DMS 273 treated with DMSO at 0.1 percent for 48 hours (cell line): ENCODE results near the gene CIRBP.
A peak's percentile ranks its signal among the peaks of the same experiment; 100 is the strongest.

Source experiments
- DNase-seq: peaks from one replicate; lab custom pipeline; 2025; lab: John Stamatoyannopoulos, UW

CIRBP gene

DNA sequence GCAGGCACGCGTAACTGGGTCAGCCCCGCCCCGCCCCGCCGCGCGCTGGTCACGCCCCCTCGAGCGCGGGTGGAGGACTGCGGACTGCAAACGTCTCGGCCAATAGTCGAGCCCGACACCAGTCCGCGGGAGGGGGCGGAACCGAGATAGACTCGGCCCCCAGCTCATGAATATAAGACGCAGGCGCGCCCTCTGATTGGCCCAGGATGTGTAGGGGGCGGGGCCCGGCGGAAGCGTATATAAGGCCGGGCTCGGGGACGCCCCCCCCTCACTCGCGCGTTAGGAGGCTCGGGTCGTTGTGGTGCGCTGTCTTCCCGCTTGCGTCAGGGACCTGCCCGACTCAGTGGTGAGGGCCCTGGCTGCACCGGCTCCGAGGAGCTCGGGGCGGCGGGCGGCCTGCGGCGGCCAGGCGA is at the start of gene CIRBP:
Gene CIRBP, plus strand, starts transcription at position 268 of the 413 bp plus-strand sequence. CDS start 1,602 bp downstream, outside the sequence.
- DNase-seq: peak; percentile 92

- no peak for DNase-seq
Observed at GRCh38 chr19:1219786-1220476, 49.2 kb upstream of the CIRBP start.

DNA sequence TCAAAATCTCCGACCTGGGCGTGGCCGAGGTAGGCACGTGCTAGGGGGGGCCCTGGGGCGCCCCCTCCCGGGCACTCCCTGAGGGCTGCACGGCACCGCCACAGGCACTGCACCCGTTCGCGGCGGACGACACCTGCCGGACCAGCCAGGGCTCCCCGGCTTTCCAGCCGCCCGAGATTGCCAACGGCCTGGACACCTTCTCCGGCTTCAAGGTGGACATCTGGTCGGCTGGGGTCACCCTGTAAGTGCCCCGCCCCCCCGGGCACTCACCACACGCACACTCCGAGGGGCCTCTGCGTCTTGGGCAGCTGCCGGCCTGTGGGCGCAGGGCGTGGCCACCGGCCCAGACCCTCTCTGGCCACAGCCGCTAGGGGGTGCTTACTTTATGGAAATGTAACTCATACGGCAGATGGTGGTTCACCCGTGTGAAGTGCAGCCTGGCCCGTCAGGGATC is 48.6 kb upstream of the CIRBP start:
- peak; percentile 26 for DNase-seq

DNA sequence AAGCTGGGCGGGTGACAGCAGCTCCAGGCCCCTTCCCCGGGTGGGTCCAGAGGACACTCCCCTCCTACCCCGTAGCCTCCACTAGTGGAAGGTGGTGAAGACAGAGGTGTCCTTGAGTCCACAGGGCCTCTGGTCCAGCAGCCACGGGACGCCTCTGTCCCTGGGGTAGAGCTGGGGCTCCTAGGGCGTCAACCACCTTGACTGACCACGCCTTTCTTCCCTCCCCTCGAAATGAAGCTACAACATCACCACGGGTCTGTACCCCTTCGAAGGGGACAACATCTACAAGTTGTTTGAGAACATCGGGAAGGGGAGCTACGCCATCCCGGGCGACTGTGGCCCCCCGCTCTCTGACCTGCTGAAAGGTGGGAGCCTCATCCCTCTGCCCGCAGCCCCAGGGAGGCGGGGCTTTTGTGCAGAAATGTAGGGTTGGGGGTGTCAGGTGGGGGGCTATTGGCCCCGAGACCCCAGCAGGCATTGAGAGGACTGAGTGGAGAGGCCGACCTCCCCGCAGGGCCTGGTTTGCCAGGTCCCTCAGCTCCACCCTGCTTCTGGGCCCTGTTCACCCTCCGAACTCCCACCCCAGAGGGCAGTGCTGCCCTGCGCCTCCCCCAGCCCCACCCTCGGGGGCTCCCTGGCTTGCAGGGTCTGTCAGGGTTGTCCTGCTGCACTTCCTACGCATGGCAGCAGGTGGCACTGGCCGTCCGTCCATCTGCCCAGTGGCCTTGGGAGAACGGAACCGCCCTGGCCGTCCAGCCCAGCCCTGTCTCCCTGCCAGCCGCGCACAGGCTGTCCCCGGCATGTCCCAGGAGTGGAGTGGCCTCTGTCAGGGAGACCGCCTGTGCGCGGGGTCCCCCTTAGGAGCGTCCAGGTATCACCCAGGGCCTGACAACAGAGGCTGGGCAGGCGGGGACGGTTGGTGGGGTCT is 47.9 kb upstream of the CIRBP start:
- no peak for DNase-seq

GRCh38 chr19:1221904-1222255 is 47.3 kb upstream of the CIRBP start:
- no peak for DNase-seq

DNA sequence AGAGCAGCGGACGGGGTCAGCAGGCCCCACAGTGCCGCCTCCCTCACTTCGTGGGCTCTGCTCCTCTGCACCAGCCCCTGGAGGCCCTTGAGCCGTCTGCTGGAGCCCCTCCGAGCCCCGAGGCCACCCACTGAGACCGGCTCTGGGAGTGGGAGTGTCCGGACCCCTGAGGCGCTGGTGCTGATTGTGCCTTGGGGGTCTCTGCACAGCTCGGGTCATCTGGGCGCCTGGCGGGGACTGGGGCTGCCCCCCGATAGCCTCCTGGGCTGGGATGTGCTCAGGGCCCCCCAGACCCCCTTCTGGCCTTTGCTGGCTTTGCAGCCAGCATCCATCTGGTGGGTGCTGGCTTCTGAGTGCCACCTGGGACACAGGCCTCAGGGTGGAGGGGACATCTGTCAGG is 46.7 kb upstream of the CIRBP start:
- no peak for DNase-seq

DNA sequence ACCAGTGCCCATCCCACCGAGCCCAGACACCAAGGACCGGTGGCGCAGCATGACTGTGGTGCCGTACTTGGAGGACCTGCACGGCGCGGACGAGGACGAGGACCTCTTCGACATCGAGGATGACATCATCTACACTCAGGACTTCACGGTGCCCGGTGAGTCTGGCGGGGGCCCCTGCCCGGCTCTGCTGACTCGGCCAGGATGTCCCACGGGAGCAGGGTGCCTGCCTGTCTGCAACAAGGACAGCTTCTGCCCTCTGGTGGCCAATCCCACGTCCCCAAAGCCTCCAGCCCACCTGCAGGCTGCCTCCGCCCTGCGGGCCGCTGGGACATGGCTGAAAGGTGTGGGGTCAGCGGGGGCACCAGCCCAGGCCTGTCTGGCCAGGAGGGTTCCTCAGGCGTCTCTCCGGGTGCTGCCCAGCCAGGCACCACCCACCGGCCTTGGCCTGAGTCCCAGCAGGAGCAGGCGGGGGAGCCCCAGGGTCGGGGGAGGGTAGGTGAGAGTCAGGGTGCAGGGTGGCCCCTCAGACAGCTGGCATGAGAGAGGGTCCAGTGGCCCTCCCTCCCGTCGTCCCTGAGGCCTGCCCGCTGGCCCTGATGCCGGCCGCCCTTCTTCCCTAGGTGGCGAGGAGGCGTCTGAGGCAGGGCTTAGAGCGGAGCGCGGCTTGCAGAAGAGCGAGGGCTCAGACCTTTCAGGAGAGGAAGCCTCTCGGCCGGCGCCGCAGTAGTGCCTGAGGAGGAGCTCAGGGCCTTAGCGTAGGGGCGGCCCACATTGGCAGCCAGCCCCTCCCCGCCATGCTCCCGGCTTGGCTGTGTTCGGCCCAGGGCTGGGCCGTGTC is 45.9 kb upstream of the CIRBP start:
- DNase-seq: no peak

DNA sequence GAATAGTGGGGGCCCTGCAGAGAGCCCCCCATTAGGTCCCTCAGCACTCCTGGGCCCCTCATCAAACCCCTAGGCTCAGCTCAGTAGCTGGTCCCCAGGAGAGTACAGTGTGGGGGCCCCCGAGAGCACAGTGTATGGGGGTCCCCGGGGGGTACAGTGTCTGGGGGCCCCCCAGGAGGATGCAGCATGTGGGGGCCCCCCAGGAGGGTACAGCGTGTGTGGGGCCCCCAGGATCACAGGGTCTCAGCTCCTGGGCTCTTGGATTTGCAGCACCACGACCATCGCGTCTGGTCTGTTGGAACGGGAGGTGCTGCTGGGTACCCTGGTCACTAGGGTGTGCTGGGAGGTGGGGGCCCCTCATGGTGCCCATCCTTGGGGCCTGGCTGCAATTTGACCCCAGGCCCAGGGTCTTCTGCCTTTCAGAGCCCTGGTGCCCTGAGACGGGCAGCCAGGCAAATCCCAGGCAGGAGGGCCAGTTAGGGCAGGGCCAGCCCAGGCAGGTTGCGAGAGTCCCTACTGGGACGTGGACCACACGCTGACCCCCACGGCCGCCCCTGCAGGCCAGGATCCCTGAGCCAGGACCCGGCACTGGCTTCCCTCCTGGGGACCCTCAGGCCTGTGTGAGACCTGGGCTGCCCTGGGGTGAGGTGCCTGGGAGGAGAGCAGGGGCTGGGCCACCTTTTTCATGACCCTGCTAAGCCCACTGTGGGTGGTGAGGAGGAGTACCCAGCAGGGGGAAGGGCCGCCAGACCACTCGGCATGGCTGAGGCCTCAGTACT is 44.9 kb upstream of the CIRBP start:
- DNase-seq: no peak

DNA sequence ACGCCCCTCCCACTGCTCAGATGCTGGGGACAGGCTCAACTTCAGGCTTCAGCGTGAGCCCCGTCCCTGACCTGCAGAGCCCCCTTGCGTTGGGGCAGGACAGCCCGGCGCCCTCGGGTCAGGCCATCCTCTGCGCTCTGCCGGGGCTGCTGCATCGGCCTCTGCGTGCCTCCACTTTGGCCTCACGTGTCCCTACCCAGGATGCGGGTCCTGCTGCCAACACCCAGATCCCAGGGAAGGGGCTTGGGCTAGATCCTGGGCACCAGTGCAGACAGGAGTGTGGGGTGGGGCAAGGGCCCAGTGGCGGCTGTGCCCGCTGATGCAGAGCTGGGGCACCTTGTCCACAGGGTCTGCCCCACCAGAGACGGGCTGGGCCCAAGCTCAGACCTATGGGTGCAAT is 44.3 kb upstream of the CIRBP start:
- DNase-seq: no peak

DNA sequence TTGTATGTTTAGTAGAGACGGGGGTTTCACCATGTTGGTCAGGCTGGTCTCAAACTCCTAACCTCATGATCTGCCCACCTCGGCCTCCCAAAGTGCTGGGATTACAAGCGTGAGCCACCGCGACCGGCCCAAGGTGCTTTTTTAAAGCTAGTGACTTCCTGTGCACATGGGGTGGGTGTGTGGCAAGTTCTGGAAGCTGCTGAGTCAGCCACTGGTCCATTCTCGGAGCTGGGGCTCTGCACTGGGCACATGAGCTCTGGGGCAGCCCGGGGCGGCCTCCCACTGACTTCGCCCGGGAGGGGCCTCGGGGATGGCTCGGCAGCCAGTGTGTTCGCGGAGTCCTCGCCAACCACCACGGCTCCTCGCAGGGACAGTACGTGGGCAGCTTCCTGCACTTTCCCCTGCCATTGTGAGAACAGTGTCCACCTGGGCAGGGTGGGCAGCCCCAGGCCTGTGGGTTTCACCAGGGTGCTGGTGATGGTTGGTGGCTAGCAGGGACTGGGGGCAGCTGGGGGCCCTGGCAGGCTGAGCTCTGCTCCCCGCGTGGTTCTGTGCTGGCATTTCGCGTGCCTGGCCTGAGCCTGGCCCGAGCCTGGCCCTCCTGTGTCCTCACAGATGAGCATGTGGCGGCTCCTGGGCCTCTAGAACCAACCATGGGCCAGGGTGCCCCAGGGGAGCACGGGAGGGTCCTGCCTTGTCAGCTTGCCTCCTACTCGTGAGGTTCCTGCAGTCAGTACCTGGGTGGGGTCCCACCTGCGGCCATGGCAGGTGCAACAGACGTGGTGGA is 43.5 kb upstream of the CIRBP start:
- DNase-seq: no peak

DNA sequence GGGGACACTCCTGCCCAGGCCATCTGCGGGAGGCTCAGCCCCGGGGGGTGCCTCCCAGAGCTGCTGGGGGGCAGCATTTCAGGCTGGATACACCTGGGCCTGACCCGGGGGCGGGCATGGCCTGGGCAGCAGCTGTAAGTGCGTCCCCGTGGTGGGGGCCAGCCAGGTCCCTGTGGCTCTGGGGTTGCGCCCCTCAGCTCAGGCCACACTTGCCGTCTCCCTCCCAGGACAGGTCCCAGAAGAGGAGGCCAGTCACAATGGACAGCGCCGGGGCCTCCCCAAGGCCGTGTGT is 43.0 kb upstream of the CIRBP start:
- DNase-seq: no peak

DNA sequence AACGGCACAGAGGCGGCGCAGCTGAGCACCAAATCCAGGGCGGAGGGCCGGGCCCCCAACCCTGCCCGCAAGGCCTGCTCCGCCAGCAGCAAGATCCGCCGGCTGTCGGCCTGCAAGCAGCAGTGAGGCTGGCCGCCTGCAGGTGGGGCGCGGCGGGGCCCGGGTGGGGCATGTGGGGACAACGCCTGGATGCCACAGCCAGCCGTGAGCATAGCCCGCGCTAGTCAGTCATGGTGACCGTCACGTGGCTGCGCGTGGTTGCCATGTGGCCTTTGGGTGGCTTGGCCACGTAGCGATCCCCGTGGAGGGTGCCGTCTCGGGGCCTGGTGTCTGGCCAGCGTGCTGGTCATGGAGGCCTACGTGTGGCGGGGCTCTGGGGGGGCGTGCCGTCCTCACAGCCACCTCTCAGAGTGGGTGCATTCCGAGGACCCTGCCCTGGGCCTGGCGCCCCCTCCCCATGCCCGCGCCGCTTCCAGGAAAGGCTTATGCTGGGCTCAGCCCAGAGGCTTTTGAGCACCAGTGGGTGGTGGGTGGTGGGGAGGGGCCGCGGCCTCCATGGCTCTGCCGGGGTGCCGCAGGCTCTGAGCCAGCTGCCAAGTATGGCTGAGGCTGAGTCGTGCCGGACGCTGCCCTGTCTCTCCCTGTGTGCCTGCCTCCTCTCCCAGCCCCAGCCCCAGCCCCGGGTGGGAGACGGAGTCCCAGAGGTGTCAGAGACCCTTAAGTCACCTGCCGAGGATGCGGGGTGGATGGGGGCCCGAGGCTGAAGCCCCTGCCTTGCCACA is 42.4 kb upstream of the CIRBP start:
- no peak for DNase-seq

- DNase-seq: no peak
Observed at GRCh38 chr19:1227304-1228054, 41.7 kb upstream of the CIRBP start.

DNA sequence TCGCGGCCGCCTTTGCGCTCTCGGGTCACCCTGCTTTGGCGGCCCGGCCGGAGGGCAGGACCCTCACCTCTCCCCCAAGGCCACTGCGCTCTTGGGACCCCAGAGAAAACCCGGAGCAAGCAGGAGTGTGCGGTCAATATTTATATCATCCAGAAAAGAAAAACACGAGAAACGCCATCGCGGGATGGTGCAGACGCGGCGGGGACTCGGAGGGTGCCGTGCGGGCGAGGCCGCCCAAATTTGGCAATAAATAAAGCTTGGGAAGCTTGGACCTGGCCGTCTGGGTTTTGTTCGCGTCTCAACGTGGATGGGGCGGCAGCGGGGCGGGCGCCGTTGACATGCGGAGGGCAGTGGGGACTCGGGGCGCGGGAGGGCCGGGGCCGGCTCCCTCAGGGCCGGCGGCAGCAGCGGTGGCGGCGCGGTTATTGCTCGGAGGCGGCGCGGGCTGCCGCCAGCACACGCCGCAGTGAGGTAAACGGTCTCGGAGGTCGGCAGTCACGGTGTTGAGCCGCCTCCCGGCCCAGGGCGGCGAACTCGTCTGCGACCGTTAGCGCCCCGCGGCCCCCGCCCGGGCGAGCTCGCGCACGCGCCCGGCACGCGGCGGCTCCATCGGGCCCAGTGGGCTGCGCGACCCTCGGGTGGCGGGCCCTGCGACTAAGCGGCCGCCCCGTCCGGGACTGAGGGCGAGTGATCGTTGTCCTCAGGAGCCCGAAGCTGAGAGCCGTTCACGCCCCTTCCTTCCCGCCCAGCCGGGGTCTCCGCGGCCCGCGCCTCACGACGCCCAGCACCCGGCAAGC is 40.8 kb upstream of the CIRBP start:
- no peak for DNase-seq

DNA sequence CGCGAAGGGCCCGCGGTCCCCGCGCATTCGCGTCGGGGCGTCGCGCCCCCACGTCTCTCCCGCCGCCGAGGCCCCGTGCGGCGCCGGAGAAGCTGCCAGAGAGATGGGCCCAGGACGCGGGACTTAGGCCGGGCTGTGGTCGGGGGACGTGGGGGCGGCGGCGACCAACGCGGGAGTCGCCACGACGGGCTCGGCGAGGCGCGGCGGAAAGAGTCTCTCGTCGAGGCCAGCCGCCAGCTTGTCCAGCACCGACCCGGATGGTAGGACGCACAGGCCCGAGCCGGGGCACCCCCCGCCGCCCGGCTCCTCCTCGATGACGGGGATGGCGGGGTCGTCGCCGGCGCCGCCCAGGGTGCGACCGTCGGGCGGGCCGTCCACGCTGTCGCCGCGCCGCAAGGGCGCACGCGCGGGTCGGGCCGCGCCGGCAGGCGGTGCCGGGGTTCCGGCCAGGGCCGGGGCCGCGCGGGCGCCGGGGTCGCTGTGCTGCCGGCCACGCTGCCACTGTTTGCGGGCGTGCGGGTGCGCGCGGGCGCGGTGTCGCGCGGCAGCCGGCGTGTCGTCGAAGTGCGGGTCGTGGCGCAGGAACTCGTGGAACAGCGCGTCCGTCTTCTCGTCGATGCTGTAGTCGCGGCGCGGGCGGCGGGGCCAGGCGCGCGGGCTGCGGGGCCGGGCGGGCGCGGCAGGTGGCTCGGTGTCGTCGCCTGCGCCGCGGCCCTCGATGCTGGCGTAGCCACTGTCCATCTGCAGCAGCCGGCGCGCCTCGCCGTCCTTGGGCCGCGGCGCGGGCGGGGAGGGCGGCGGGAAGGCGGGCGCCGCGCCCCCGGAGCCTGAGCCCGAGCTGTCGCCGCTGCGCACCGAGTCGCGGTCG is 39.8 kb upstream of the CIRBP start:
- DNase-seq: no peak

GRCh38 chr19:1229924-1230782 is 39.0 kb upstream of the CIRBP start:
- DNase-seq: no peak
